ENCODE data around the gene B3GNT5.

DNA sequence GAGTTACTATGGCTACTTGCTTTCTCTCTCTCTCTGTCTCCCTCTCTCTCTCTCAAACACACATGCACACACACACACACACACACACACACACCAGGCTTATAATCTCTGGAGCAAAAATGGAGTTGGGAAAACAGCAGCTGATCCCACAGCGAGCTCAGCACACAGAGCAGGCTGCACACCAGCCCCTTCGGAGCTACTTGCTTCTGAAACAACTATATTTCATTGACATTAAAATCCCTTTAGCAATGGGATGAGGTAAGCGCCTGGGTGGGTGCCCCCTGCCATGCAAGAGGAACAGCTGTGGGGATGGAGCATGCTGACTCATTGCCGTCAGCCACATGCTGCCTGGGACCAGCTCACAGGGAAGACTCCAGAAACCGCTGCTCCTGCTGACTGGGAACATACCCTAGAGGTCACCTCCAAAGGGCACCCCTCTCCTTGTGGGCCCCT lies 45.7 kb downstream of the B3GNT5 start:
- TF ChIP-seq CTCF (IDR thresholded peaks at IDR 0.05; ENCODE audit: low read depth, low read length): no peak
- no peak for TF ChIP-seq EZH2phosphoT487 (IDR thresholded peaks at IDR 0.05; ENCODE audit: low read depth)

Measured in OCI-LY3 (cell line).